Endothelial cell of umbilical vein (primary cell): ENCODE data around the gene HMGXB3. TPM values are rescaled to one million over a fixed set of nuclear protein-coding genes. Genes with fewer than 3 reads are reported as not detected.

ENCODE experiments used
- BruUV-seq: library from RNA; stranded (reverse); fragments of 400-500 nt; replicated peaks from 2 replicates; lab custom pipeline; 2021; lab: Mats Ljungman, UMichigan
- CTCF ChIA-PET: fragments of 300-600, 350-600 bp; sonication (Branson Sonifier 250); formaldehyde crosslinking; loops from one replicate; lab custom pipeline; 2021; ENCODE audit warnings: antibody characterized with exemption, inconsistent platforms; lab: Charles Lee
- POLR2A ChIA-PET: fragments of 300-600, 350-600 bp; sonication (Branson Sonifier 250); formaldehyde crosslinking; loops from one replicate; lab custom pipeline; 2021; ENCODE audit warnings: antibody characterized with exemption, inconsistent platforms; lab: Charles Lee
- DNase-seq: peaks from one replicate; pipeline ENCODE4 v3.0.0-alpha.2; 2011; ENCODE audit warnings: low read depth, low spot score
- FAIRE-seq: peaks from 2 replicates; lab custom pipeline; 2011; peaks lifted over from hg19 to GRCh38; lab: Jason Lieb, UNC
- H2AFZ ChIP-seq: 2 replicates; pipeline ENCODE4 v1.6.0; 2012; ENCODE audit warnings: low read depth, low read length, control low read depth, inconsistent platforms
- H3K27ac ChIP-seq: 2 replicates; pipeline ENCODE4 v1.5.1; 2011; ENCODE audit warnings: low read depth, mild to moderate bottlenecking, control low read depth, low read length, moderate library complexity; ENCODE audit not compliant: insufficient read depth
- H3K27me3 ChIP-seq, 2 experiments: 2 replicates each; pipeline versions ENCODE4 v1.6.0 to v1.6.1; 2011; ENCODE audit warnings: low read length in 2 of 2, mixed read lengths in 1 of 2; ENCODE audit not compliant: control insufficient read depth in 2 of 2, insufficient read depth in 2 of 2
- H3K36me3 ChIP-seq, 2 experiments: 2 replicates in 1 of 2; 3 replicates in 1 of 2; pipeline ENCODE4 v1.5.1; 2011; ENCODE audit warnings: low read length in 2 of 2, mild to moderate bottlenecking in 1 of 2, moderate library complexity in 1 of 2; ENCODE audit not compliant: control insufficient read depth in 2 of 2, insufficient read depth in 2 of 2; ENCODE audit errors: extremely low read depth in 1 of 2
- H3K4me1 ChIP-seq: 3 replicates; pipeline ENCODE4 v1.5.1; 2011; ENCODE audit warnings: mild to moderate bottlenecking, low read length; ENCODE audit not compliant: control insufficient read depth, insufficient read depth; ENCODE audit errors: extremely low read depth
- H3K4me2 ChIP-seq: 2 replicates; pipeline ENCODE4 v1.6.1; 2011; ENCODE audit warnings: low read length, control low read depth, mixed read lengths; ENCODE audit not compliant: insufficient read depth
- H3K4me3 ChIP-seq, 3 experiments: fragments of 200-600 bp in 1 of 3; sonication (generic), shearing (Covaris generic) in 1 of 3; replicated peaks in 1 of 3; 2 replicates each; pipeline ENCODE4 v1.5.1; 2011 to 2016; ENCODE audit warnings: control low read depth in 3 of 3, low read length in 3 of 3, mild to moderate bottlenecking in 2 of 3, inconsistent platforms in 1 of 3, low read depth in 1 of 3, moderate library complexity in 1 of 3; ENCODE audit not compliant: insufficient read depth in 1 of 3
- H3K79me2 ChIP-seq: 2 replicates; pipeline ENCODE4 v1.6.0; 2012; ENCODE audit warnings: low read length, inconsistent platforms; ENCODE audit not compliant: control insufficient read depth, insufficient read depth
- H3K9ac ChIP-seq: replicated peaks from 2 replicates; pipeline ENCODE3; 2011; ENCODE audit warnings: low read length, control low read depth; ENCODE audit not compliant: insufficient read depth; ENCODE audit errors: extremely low read depth
- H3K9me1 ChIP-seq: replicated peaks from 3 replicates; pipeline ENCODE4 v1.6.0; 2011; ENCODE audit warnings: mild to moderate bottlenecking, low read length; ENCODE audit not compliant: control insufficient read depth, insufficient read depth; ENCODE audit errors: extremely low read depth
- H3K9me3 ChIP-seq: replicated peaks from 2 replicates; pipeline ENCODE4 v1.5.1; 2012; ENCODE audit warnings: low read length, inconsistent platforms; ENCODE audit not compliant: control insufficient read depth, insufficient read depth
- H4K20me1 ChIP-seq: replicated peaks from 2 replicates; pipeline ENCODE3; 2011; ENCODE audit warnings: mild to moderate bottlenecking, low read length; ENCODE audit not compliant: control insufficient read depth, insufficient read depth; ENCODE audit errors: extremely low read depth
- EZH2 ChIP-seq: IDR thresholded peaks from 2 replicates; pipeline ENCODE4 v1.6.1; 2012; ENCODE audit warnings: borderline replicate concordance, low read depth, mild to moderate bottlenecking, moderate library complexity, low read length, inconsistent platforms; ENCODE audit not compliant: severe bottlenecking
- FOS ChIP-seq: IDR thresholded peaks from 2 replicates; pipeline ENCODE4 v1.6.1; 2011; ENCODE audit warnings: mild to moderate bottlenecking, low read length, moderate library complexity, borderline replicate concordance; ENCODE audit not compliant: insufficient read depth
- GATA2 ChIP-seq: IDR thresholded peaks from 2 replicates; pipeline ENCODE4 v1.7.0; 2011; ENCODE audit warnings: low read depth, mild to moderate bottlenecking, moderate library complexity, mixed read lengths, low read length; ENCODE audit not compliant: insufficient read length, insufficient read depth
- JUN ChIP-seq: IDR thresholded peaks from 2 replicates; pipeline ENCODE4 v1.6.1; 2011; ENCODE audit warnings: borderline replicate concordance, low read depth; ENCODE audit not compliant: insufficient read length, insufficient read depth
- MYC ChIP-seq: IDR thresholded peaks from one replicate; pipeline ENCODE4 v1.6.1; 2011; ENCODE audit warnings: mild to moderate bottlenecking, low read depth, low read length
- POLR2A ChIP-seq: IDR thresholded peaks from 2 replicates; pipeline ENCODE4 v1.6.1; 2012; ENCODE audit warnings: low read depth, mild to moderate bottlenecking, control low read depth, low read length
- POLR2AphosphoS5 ChIP-seq: IDR thresholded peaks from 2 replicates; pipeline ENCODE4 v1.6.1; 2012; ENCODE audit warnings: low read depth, mild to moderate bottlenecking, control low read depth, low read length, moderate library complexity; ENCODE audit not compliant: insufficient read depth
- dilution Hi-C: fragments of 300-500 bp; cut with MboI; formaldehyde crosslinking; loops from one replicate; pipeline ENCODE4 v1.15.0; 2019; ENCODE audit warnings: low sequenced_read_pairs; ENCODE audit not compliant: extremely low pct_ligation_motif_present
- intact Hi-C: fragments of 100-400 bp; cut with micrococcal nuclease; formaldehyde crosslinking; loops from one replicate; pipeline ENCODE4 v1.10.0; 2022
- polyA plus RNA-seq, 4 experiments: library from polyadenylated mRNA; depleted of rRNA in 3 of 4; stranded (reverse) in 3 of 4; unstranded in 1 of 4; fragments of >200 nt; gene quantifications; 2 replicates each; pipeline versions ENCODE4 v1.2.1 to v1.2.3, GENCODE V29; 2011 to 2012; ENCODE audit warnings: missing spikeins in 1 of 4
- total RNA-seq: library from RNA; stranded (reverse); gene quantifications from 2 replicates; pipeline ENCODE4 v1.2.3, GENCODE V29; 2021
- TF ChIP-seq, protein P1 (sequence below), 2 donors: IDR thresholded peaks; 1 replicate in 1 of 2; 2 replicates in 1 of 2; pipeline ENCODE4 v1.5.1; 2011; ENCODE audit warnings: low read length in 2 of 2, mild to moderate bottlenecking in 2 of 2, moderate library complexity in 2 of 2, control low read depth in 1 of 2, inconsistent platforms in 1 of 2, low read depth in 1 of 2; ENCODE audit not compliant: insufficient read depth in 1 of 2; ENCODE audit errors: extremely low read depth in 1 of 2
- TF ChIP-seq, protein P2 (sequence below): IDR thresholded peaks from 2 replicates; pipeline ENCODE4 v1.6.1; 2011; ENCODE audit not compliant: insufficient read depth, insufficient read length

HMGXB3 gene
- total and polyA plus RNA-seq, 2 donors (not counting 3 experiments of a cell fraction or from before 2014, with no cell fraction given), result 34.8 to 52.6 TPM

DNA sequence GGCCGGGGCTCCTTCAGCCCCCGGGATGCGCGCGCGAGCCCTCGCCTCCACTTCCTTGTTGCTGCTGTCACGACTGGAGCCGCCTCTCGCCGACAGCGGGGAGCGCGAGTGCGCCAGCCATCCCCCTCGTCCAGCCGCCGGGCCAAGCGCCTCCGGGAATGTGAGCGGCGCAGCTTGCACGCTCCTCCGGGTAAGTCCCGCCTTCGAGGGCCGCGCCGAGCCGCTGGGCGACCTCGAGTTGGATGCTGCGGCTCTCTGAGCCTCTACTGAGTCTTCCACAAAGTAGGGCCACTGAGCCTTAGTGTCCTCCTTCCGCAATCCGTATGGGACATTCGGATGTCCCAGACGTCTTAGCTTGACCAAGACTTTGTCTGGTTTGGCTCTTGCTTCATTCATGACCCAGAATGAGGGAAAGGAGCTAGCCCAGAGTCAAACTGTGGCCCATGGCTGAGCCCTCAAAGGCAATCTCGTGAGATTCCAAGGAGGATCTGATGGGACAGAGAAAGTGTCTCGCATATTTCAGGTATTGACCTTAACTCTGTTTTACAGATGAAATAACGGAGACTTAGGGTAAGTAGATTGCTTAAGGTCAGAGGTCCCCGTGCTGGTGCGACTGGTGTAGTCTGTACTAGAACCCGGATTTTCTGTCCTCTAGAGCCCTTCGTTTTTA, 586 bp downstream of the HMGXB3 start:
- Histone ChIP-seq H3K4me3 (peak overlapping the region; percentile 42 to 97 (median 86)), H3K9me1 (no peaks in the 10 kb centered on the region), H3K79me2 (peaks cover 42% of the 10 kb centered on the region), H4K20me1 (peaks cover 2% of the 10 kb centered on the region), H3K4me2 (peak overlapping the region; percentile 92), H3K36me3 (peaks cover 0 to 5% of the 10 kb centered on the region in 2 experiments), H3K27ac (peak overlapping the region; percentile 72), H3K9me3 (no peaks in the 10 kb centered on the region), H2AFZ (peak overlapping the region; percentile 60), H3K4me1 (peaks cover 23% of the 10 kb centered on the region), H3K9ac (peak overlapping the region; percentile 85), H3K27me3 (no peaks in the 10 kb centered on the region)
- intact Hi-C loops, result loop anchor here (1.0 to 5.0 kb wide), 5 partner anchors 21 to 218 kb away; no protein-coding TSS in a partner anchor
- TF ChIP-seq, protein P1, sequence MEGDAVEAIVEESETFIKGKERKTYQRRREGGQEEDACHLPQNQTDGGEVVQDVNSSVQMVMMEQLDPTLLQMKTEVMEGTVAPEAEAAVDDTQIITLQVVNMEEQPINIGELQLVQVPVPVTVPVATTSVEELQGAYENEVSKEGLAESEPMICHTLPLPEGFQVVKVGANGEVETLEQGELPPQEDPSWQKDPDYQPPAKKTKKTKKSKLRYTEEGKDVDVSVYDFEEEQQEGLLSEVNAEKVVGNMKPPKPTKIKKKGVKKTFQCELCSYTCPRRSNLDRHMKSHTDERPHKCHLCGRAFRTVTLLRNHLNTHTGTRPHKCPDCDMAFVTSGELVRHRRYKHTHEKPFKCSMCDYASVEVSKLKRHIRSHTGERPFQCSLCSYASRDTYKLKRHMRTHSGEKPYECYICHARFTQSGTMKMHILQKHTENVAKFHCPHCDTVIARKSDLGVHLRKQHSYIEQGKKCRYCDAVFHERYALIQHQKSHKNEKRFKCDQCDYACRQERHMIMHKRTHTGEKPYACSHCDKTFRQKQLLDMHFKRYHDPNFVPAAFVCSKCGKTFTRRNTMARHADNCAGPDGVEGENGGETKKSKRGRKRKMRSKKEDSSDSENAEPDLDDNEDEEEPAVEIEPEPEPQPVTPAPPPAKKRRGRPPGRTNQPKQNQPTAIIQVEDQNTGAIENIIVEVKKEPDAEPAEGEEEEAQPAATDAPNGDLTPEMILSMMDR (IDR thresholded peaks at IDR 0.05; ENCODE audit: extremely low read depth in 1 of 2, insufficient read depth in 1 of 2, low read depth in 1 of 2, low read length in 2 of 2), result no peak
- TF ChIP-seq JUN, result no peak
- no peak for TF ChIP-seq MYC
- TF ChIP-seq FOS, result no peak
- TF ChIP-seq EZH2, result no peak
- no peak for TF ChIP-seq GATA2
- TF ChIP-seq, protein P2, sequence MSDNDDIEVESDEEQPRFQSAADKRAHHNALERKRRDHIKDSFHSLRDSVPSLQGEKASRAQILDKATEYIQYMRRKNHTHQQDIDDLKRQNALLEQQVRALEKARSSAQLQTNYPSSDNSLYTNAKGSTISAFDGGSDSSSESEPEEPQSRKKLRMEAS, result no peak
- TF ChIP-seq POLR2A, result no peak
- TF ChIP-seq POLR2AphosphoS5, result no peak
- CTCF ChIA-PET, result interaction anchor here (1.1 to 2.4 kb wide), 4 partner anchors 10 to 167 kb away, joined by 3 to 13 read pairs (median 9); no protein-coding TSS in a partner anchor
- FAIRE-seq (peak; percentile 24), DNase-seq (peak; percentile 50)
- no TSS peak for BruUV-seq
- POLR2A ChIA-PET, result interaction anchor here (0.7 to 1.1 kb wide), 3 partner anchors 21 to 31 kb away, joined by 3 to 14 read pairs (median 8); no protein-coding TSS in a partner anchor
- dilution Hi-C loops, result no loop called here
